MM.1S (cell line): ENCODE measurements around the gene LRRC71.

ENCODE experiments used
- DNase-seq: peaks from one replicate; pipeline ENCODE4 v3.0.0-alpha.2; 2015
- H2AFZ ChIP-seq: fragments of 300-600 bp; sonication (generic); 2 replicates; pipeline ENCODE4 v1.6.0; 2016; ENCODE audit warnings: antibody characterized with exemption, low read length
- H3F3A ChIP-seq: fragments of 300-600 bp; sonication (generic); 2 replicates; pipeline ENCODE4 v1.6.1; 2016; ENCODE audit warnings: mild to moderate bottlenecking, antibody characterized with exemption, low read length, moderate library complexity, mixed read lengths; ENCODE audit not compliant: insufficient read depth
- H3K27ac ChIP-seq: fragments of 300-600 bp; sonication (generic); 2 replicates; pipeline ENCODE4 v1.5.1; 2016; ENCODE audit warnings: mild to moderate bottlenecking, low read length
- H3K27me3 ChIP-seq: fragments of 300-600 bp; sonication (generic); replicated peaks from 2 replicates; pipeline ENCODE4 v1.6.0; 2016; ENCODE audit warnings: low read length; ENCODE audit not compliant: insufficient read depth
- H3K36me3 ChIP-seq: fragments of 300-600 bp; sonication (generic); replicated peaks from 2 replicates; pipeline ENCODE4 v1.6.1; 2016; ENCODE audit warnings: mild to moderate bottlenecking, low read length, mixed read lengths; ENCODE audit not compliant: insufficient read depth
- H3K4me1 ChIP-seq: fragments of 300-600 bp; sonication (generic); 2 replicates; pipeline ENCODE4 v1.6.1; 2016; ENCODE audit warnings: low read length, mixed read lengths
- H3K4me2 ChIP-seq: fragments of 300-600 bp; sonication (generic); 2 replicates; pipeline ENCODE4 v1.6.0; 2016; ENCODE audit warnings: low read depth, low read length
- H3K4me3 ChIP-seq: fragments of 300-600 bp; sonication (generic); 2 replicates; pipeline ENCODE4 v1.5.1; 2016; ENCODE audit warnings: low read length, mixed read lengths
- H3K79me2 ChIP-seq: fragments of 300-600 bp; sonication (generic); 2 replicates; pipeline ENCODE4 v1.6.1; 2016; ENCODE audit warnings: mixed run types, low read length, mixed read lengths
- H3K9ac ChIP-seq: fragments of 300-600 bp; sonication (generic); 2 replicates; pipeline ENCODE4 v1.6.1; 2016; ENCODE audit warnings: low read length, mixed read lengths
- H3K9me2 ChIP-seq: fragments of 300-600 bp; sonication (generic); replicated peaks from 2 replicates; pipeline ENCODE4 v1.6.1; 2016; ENCODE audit warnings: mild to moderate bottlenecking, low read length, mixed read lengths; ENCODE audit not compliant: insufficient read depth
- H3K9me3 ChIP-seq: fragments of 300-600 bp; sonication (generic); replicated peaks from 2 replicates; pipeline ENCODE4 v1.6.1; 2016; ENCODE audit warnings: mild to moderate bottlenecking, low read length, mixed read lengths; ENCODE audit not compliant: insufficient read depth
- H4K20me1 ChIP-seq: fragments of 300-600 bp; sonication (generic); 2 replicates; pipeline ENCODE4 v1.6.1; 2016; ENCODE audit warnings: mild to moderate bottlenecking, low read length, moderate library complexity, mixed read lengths; ENCODE audit not compliant: insufficient read depth
- CTCF ChIP-seq: fragments of 300-600 bp; sonication (generic); IDR thresholded peaks from 2 replicates; pipeline ENCODE4 v1.5.1; 2016; ENCODE audit warnings: antibody characterized with exemption, low read length, mixed read lengths
- EZH2 ChIP-seq: fragments of 300-600 bp; sonication (generic); optimal IDR thresholded peaks from 2 replicates; pipeline ENCODE3; 2017; ENCODE audit warnings: low read depth, mild to moderate bottlenecking, antibody characterized with exemption, low read length, mixed read lengths
- EZH2phosphoT487 ChIP-seq: fragments of 300-600 bp; sonication (generic); IDR thresholded peaks from 2 replicates; pipeline ENCODE4 v1.6.1; 2018; ENCODE audit warnings: antibody characterized with exemption, low read length

Gene LRRC71

GRCh38 chr1:156936721-156937220, 16.3 kb downstream of the LRRC71 start:
- no peak overlapping the region for H3K27ac ChIP-seq
- H3K9me3 ChIP-seq, result no peaks in the 10 kb centered on the region
- H3K79me2 ChIP-seq, result no peaks in the 10 kb centered on the region
- TF ChIP-seq EZH2phosphoT487, result no peak
- no peak for TF ChIP-seq EZH2
- TF ChIP-seq CTCF, result no peak
- no peak overlapping the region for H3K4me3 ChIP-seq
- no peak overlapping the region for H3K4me2 ChIP-seq
- H3K9ac ChIP-seq, result no peak overlapping the region
- DNase-seq, result no peak
- no peaks in the 10 kb centered on the region for H4K20me1 ChIP-seq
- no peaks in the 10 kb centered on the region for H3K27me3 ChIP-seq
- H3K36me3 ChIP-seq, result no peaks in the 10 kb centered on the region
- H3K4me1 ChIP-seq, result no peaks in the 10 kb centered on the region
- H3F3A ChIP-seq, result no peaks in the 10 kb centered on the region
- H3K9me2 ChIP-seq, result no peaks in the 10 kb centered on the region
- H2AFZ ChIP-seq, result no peak overlapping the region

- no peak overlapping the region for H3K27ac ChIP-seq
- H3F3A ChIP-seq, result no peaks in the 10 kb centered on the region
- DNase-seq, result no peak
- H3K4me2 ChIP-seq, result no peak overlapping the region
- no peaks in the 10 kb centered on the region for H3K27me3 ChIP-seq
- H4K20me1 ChIP-seq, result no peaks in the 10 kb centered on the region
- no peak for TF ChIP-seq CTCF
- no peak for TF ChIP-seq EZH2phosphoT487
- TF ChIP-seq EZH2, result no peak
- no peaks in the 10 kb centered on the region for H3K9me3 ChIP-seq
- no peaks in the 10 kb centered on the region for H3K36me3 ChIP-seq
- H2AFZ ChIP-seq, result no peak overlapping the region
- no peaks in the 10 kb centered on the region for H3K79me2 ChIP-seq
- H3K9me2 ChIP-seq, result no peaks in the 10 kb centered on the region
- H3K9ac ChIP-seq, result no peak overlapping the region
- no peaks in the 10 kb centered on the region for H3K4me1 ChIP-seq
- no peak overlapping the region for H3K4me3 ChIP-seq
Measured at GRCh38 chr1:156937883-156938282, 17.5 kb downstream of the LRRC71 start.

GRCh38 chr1:156938813-156939212, 18.4 kb downstream of the LRRC71 start:
- no peak for DNase-seq
- Histone ChIP-seq H3F3A (no peaks in the 10 kb centered on the region), H3K4me3 (no peak overlapping the region), H3K79me2 (no peaks in the 10 kb centered on the region), H3K4me1 (no peaks in the 10 kb centered on the region), H3K9ac (no peak overlapping the region), H3K27ac (no peak overlapping the region), H4K20me1 (no peaks in the 10 kb centered on the region), H3K27me3 (no peaks in the 10 kb centered on the region), H2AFZ (no peak overlapping the region), H3K9me2 (no peaks in the 10 kb centered on the region), H3K9me3 (no peaks in the 10 kb centered on the region), H3K36me3 (no peaks in the 10 kb centered on the region), H3K4me2 (no peak overlapping the region)
- TF ChIP-seq CTCF (no peak), EZH2phosphoT487 (no peak), EZH2 (no peak)
